ENCODE data around the gene ZNF385A. TPM values are rescaled to one million over a fixed set of nuclear protein-coding genes. Genes with fewer than 3 reads are reported as not detected.

ZNF385A gene
- total and polyA plus RNA-seq, 2 of the 13 experiments (the other 11 are each of a cell fraction or from before 2014, with no cell fraction given): 0.44 to 0.67 TPM

DNA sequence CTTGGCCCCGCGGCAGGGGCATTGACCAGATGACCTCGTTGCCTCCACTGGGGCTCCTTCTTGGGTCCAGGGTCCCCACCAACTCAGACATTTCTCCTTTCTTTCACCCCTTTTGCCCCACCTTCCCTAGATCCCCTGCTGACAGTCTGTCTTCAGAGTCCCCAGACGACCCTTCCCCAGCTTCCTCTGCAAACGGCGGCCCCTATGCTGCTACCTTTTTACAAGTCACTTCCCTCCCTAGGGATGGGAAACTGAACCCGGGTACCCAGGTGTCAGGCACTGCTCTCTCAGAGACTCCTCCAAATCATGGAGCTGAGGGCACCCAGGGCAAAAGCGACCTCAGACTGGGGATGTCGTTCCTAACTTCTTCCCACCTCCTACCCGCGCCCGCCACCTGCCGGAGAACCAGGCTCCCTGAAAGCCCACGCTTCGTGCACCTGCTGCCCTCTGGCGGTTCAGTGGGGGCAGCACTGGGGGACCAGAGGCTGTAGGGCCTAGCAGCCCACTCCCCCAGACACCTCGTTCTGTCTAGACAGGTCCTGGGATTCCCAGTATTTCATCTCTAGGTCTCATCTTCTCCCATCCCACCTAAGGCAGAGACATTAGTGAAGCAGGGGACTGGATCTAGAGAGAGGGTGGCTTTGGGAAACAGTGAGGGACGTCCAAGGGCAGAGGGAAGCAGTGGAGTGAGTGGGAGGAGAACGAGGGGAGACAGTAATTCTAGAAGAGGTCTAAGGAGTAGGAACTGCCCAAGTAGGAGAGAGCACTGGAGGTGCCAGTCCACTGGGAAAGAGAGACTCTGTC lies 4.9 kb downstream of the ZNF385A start (continued):
- TF ChIP-seq ZNF713 (CRISPR knock-in tag; IDR thresholded peaks at IDR 0.05): no peak
- TF ChIP-seq, protein P1, sequence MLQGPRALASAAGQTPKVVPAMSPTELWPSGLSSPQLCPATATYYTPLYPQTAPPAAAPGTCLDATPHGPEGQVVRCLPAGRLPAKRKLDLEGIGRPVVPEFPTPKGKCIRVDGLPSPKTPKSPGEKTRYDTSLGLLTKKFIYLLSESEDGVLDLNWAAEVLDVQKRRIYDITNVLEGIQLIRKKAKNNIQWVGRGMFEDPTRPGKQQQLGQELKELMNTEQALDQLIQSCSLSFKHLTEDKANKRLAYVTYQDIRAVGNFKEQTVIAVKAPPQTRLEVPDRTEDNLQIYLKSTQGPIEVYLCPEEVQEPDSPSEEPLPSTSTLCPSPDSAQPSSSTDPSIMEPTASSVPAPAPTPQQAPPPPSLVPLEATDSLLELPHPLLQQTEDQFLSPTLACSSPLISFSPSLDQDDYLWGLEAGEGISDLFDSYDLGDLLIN (CRISPR knock-in tag; IDR thresholded peaks at IDR 0.05; ENCODE audit: borderline replicate concordance): no peak
- peak; percentile 40; the same call in 1 of the 2 replicates for TF ChIP-seq PHF8 (CRISPR knock-in tag; IDR thresholded peaks at IDR 0.05)
- TF ChIP-seq, protein P2, sequence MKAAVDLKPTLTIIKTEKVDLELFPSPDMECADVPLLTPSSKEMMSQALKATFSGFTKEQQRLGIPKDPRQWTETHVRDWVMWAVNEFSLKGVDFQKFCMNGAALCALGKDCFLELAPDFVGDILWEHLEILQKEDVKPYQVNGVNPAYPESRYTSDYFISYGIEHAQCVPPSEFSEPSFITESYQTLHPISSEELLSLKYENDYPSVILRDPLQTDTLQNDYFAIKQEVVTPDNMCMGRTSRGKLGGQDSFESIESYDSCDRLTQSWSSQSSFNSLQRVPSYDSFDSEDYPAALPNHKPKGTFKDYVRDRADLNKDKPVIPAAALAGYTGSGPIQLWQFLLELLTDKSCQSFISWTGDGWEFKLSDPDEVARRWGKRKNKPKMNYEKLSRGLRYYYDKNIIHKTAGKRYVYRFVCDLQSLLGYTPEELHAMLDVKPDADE (CRISPR knock-in tag; IDR thresholded peaks at IDR 0.05): no peak
- TF ChIP-seq MTA3 (CRISPR knock-in tag; IDR thresholded peaks at IDR 0.05): no peak
- 0 out of 2 replicates have a peak, but pooled peaks have one; percentile 40 for TF ChIP-seq CBX5 (CRISPR knock-in tag; IDR thresholded peaks at IDR 0.05; ENCODE audit: borderline replicate concordance)
- TF ChIP-seq SIX4 (CRISPR knock-in tag; IDR thresholded peaks at IDR 0.05): no peak
- TF ChIP-seq TOPORS (CRISPR knock-in tag; IDR thresholded peaks at IDR 0.05): no peak
- TF ChIP-seq, protein P3, sequence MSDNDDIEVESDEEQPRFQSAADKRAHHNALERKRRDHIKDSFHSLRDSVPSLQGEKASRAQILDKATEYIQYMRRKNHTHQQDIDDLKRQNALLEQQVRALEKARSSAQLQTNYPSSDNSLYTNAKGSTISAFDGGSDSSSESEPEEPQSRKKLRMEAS (IDR thresholded peaks at IDR 0.05): peak; percentile 70; the same call in 1 of the 2 replicates
- peak; percentile 89 for TF ChIP-seq KDM2A (CRISPR knock-in tag; IDR thresholded peaks at IDR 0.05; ENCODE audit: borderline replicate concordance, low read depth)
- peak; percentile 46; the same call in 1 of the 2 replicates for TF ChIP-seq SMC3 (IDR thresholded peaks at IDR 0.05; ENCODE audit: low read length)
- peak; percentile 60; the same call in 1 of the 2 replicates for TF ChIP-seq ZNF768 (CRISPR knock-in tag; IDR thresholded peaks at IDR 0.05)
- peak; percentile 32 for TF ChIP-seq ASH2L (IDR thresholded peaks at IDR 0.05; ENCODE audit: insufficient read length, low read depth, low read length)
- TF ChIP-seq, protein P4, sequence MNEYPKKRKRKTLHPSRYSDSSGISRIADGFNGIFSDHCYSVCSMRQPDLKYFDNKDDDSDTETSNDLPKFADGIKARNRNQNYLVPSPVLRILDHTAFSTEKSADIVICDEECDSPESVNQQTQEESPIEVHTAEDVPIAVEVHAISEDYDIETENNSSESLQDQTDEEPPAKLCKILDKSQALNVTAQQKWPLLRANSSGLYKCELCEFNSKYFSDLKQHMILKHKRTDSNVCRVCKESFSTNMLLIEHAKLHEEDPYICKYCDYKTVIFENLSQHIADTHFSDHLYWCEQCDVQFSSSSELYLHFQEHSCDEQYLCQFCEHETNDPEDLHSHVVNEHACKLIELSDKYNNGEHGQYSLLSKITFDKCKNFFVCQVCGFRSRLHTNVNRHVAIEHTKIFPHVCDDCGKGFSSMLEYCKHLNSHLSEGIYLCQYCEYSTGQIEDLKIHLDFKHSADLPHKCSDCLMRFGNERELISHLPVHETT (CRISPR knock-in tag; conservative IDR thresholded peaks at IDR 0.05): 0 out of 2 replicates have a peak, but pooled peaks have one; percentile 36
- peak; percentile 67; the same call in 1 of the 2 replicates for TF ChIP-seq ZC3H4 (CRISPR knock-in tag; IDR thresholded peaks at IDR 0.05; ENCODE audit: borderline replicate concordance)
- TF ChIP-seq ZNF12 (CRISPR knock-in tag; IDR thresholded peaks at IDR 0.05): no peak
- TF ChIP-seq, protein P5, sequence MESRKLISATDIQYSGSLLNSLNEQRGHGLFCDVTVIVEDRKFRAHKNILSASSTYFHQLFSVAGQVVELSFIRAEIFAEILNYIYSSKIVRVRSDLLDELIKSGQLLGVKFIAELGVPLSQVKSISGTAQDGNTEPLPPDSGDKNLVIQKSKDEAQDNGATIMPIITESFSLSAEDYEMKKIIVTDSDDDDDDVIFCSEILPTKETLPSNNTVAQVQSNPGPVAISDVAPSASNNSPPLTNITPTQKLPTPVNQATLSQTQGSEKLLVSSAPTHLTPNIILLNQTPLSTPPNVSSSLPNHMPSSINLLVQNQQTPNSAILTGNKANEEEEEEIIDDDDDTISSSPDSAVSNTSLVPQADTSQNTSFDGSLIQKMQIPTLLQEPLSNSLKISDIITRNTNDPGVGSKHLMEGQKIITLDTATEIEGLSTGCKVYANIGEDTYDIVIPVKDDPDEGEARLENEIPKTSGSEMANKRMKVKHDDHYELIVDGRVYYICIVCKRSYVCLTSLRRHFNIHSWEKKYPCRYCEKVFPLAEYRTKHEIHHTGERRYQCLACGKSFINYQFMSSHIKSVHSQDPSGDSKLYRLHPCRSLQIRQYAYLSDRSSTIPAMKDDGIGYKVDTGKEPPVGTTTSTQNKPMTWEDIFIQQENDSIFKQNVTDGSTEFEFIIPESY (CRISPR knock-in tag; IDR thresholded peaks at IDR 0.05): peak; percentile 73; the same call in 1 of the 2 replicates
- peak; percentile 74; the same call in 1 of the 2 replicates for TF ChIP-seq MEF2D (CRISPR knock-in tag; IDR thresholded peaks at IDR 0.05)
- peak; percentile 42; the same call in 1 of the 2 replicates for TF ChIP-seq ZNF124 (CRISPR knock-in tag; IDR thresholded peaks at IDR 0.05)
- TF ChIP-seq ZNF644 (CRISPR knock-in tag; IDR thresholded peaks at IDR 0.05; ENCODE audit: low read depth): 0 out of 2 replicates have a peak, but pooled peaks have one; percentile 38
- TF ChIP-seq FOXA3 (CRISPR knock-in tag; IDR thresholded peaks at IDR 0.05): 0 out of 2 replicates have a peak, but pooled peaks have one; percentile 26
- peak; percentile 78; the same call in 1 of the 2 replicates for TF ChIP-seq ZNF556 (CRISPR knock-in tag; IDR thresholded peaks at IDR 0.05; ENCODE audit: borderline replicate concordance)
- peak; percentile 44 for TF ChIP-seq GABPB1 (CRISPR knock-in tag; IDR thresholded peaks at IDR 0.05)
- no peak for TF ChIP-seq NFE2L1 (CRISPR knock-in tag; IDR thresholded peaks at IDR 0.05; ENCODE audit: borderline replicate concordance)
- no peak for TF ChIP-seq NAIF1 (CRISPR knock-in tag; IDR thresholded peaks at IDR 0.05; ENCODE audit: borderline replicate concordance)

Measured in HepG2 (cell line).